K562 (cell line): ENCODE measurements around the gene PRPS2.

Experiments
- MEF2D ChIP-seq: conservative IDR thresholded peaks from 2 replicates; pipeline ENCODE4 v1.6.1; 2016; ENCODE audit warnings: low read depth, missing genetic modification characterization, missing compliant biosample characterization
- NR4A1 ChIP-seq, 2 experiments: fragments of 250-450 bp in 1 of 2; fragments of 450-650 bp in 1 of 2; sonication (Bioruptor Pico) in 1 of 2; IDR thresholded peaks; 2 replicates each; pipeline versions ENCODE4 v1.4.0 to v1.6.1; 2016 to 2020; ENCODE audit warnings: mild to moderate bottlenecking in 2 of 2, missing compliant biosample characterization in 1 of 2, missing genetic modification characterization in 1 of 2, moderate library complexity in 1 of 2

DNA sequence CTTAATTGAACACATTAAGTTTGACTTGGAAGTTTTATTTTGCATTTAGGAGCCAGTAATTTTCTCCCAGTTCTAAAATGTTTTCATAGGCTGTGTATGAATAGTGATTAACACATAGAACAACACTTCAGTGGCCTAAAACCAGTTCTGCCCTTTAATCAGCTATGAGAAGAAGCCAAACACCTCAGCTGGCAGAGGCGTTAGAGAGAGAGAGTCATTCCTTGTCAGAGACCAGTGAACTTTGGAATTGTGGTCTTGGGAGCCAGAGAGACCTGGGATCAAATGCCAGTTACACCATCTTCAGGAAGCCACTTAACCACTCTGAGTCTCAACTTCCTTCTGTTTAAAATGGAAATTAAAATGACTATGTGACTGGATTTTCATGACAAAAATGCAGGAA, 39.3 kb upstream of the PRPS2 start:
- TF ChIP-seq NR4A1 (CRISPR knock-in tag; IDR thresholded peaks at IDR 0.05) (no peak), NR4A1 (tag; IDR thresholded peaks at IDR 0.05) (no peak), MEF2D (no peak)
